IMR-90 (cell line): ENCODE measurements around the gene INO80D. TPM values are rescaled to one million over a fixed set of nuclear protein-coding genes. Genes with fewer than 3 reads are reported as not detected.

Experiments
- ATAC-seq: fragments of 200-7000 bp; cut with Tn5 transposase; 2 replicates; pipeline ENCODE4 v1.9.1; 2020; ENCODE audit warnings: low read depth, mild to moderate bottlenecking, moderate library complexity
- BruUV-seq: library from RNA; stranded (reverse); fragments of 400-500 nt; replicated peaks from 2 replicates; lab custom pipeline; 2021; lab: Mats Ljungman, UMichigan
- CTCF ChIA-PET: fragments of 300-600 bp; formaldehyde crosslinking; extraction: SDS; loops from one replicate; lab custom pipeline; 2021; ENCODE audit warnings: antibody characterized with exemption; lab: Yijun Ruan, JAX
- POLR2A ChIA-PET: fragments of 300-600 bp; sonication (Branson Sonifier 250); formaldehyde crosslinking; loops from one replicate; lab custom pipeline; 2022; ENCODE audit warnings: antibody characterized with exemption; ENCODE audit not compliant: unreplicated experiment; lab: Charles Lee
- DNase-seq: peaks from one replicate; pipeline ENCODE4 v3.0.0; 2013
- H2AFZ ChIP-seq: replicated peaks from 2 replicates; pipeline ENCODE3; 2013; ENCODE audit warnings: low read length, mild to moderate bottlenecking; ENCODE audit not compliant: poor library complexity
- H2AK5ac ChIP-seq: 2 replicates; pipeline ENCODE4 v1.6.1; 2013; ENCODE audit warnings: low read depth, low read length, inconsistent platforms
- H2AK9ac ChIP-seq: replicated peaks from 2 replicates; pipeline ENCODE3; 2013; ENCODE audit warnings: mild to moderate bottlenecking, low read depth, low read length, moderate library complexity; ENCODE audit not compliant: poor library complexity
- H2BK120ac ChIP-seq: 2 replicates; pipeline ENCODE4 v1.6.1; 2013; ENCODE audit warnings: low read depth, low read length, inconsistent platforms
- H2BK15ac ChIP-seq: 3 replicates; pipeline ENCODE4 v1.6.1; 2013; ENCODE audit warnings: low read depth, low read length, inconsistent platforms
- H2BK20ac ChIP-seq: 2 replicates; pipeline ENCODE4 v1.6.1; 2013; ENCODE audit warnings: low read depth, mild to moderate bottlenecking, inconsistent platforms, low read length, moderate library complexity
- H2BK5ac ChIP-seq: 2 replicates; pipeline ENCODE4 v1.6.1; 2013; ENCODE audit warnings: mild to moderate bottlenecking, low read depth, low read length, inconsistent platforms; ENCODE audit not compliant: poor library complexity, severe bottlenecking
- H3K14ac ChIP-seq: replicated peaks from 2 replicates; pipeline ENCODE4 v1.6.1; 2013; ENCODE audit warnings: low read depth, low read length, inconsistent platforms
- H3K18ac ChIP-seq: 2 replicates; pipeline ENCODE4 v1.6.1; 2013; ENCODE audit warnings: low read depth, low read length, control low read depth
- H3K23ac ChIP-seq: 2 replicates; pipeline ENCODE4 v1.6.1; 2013; ENCODE audit warnings: low read depth, low read length, inconsistent platforms
- H3K27ac ChIP-seq: 2 replicates; pipeline ENCODE4 v1.5.1; 2013; ENCODE audit warnings: mild to moderate bottlenecking, control low read depth, low read length; ENCODE audit not compliant: insufficient read depth
- H3K27me3 ChIP-seq: 2 replicates; pipeline ENCODE4 v1.6.1; 2013; ENCODE audit warnings: low read length; ENCODE audit not compliant: control insufficient read depth, insufficient read depth
- H3K36me3 ChIP-seq: 2 replicates; pipeline ENCODE4 v1.6.1; 2013; ENCODE audit warnings: low read length, mixed read lengths; ENCODE audit not compliant: control insufficient read depth, insufficient read depth
- H3K4ac ChIP-seq: 2 replicates; pipeline ENCODE4 v1.6.1; 2013; ENCODE audit warnings: low read depth, low read length, inconsistent platforms
- H3K4me1 ChIP-seq: 2 replicates; pipeline ENCODE4 v1.6.1; 2013; ENCODE audit warnings: low read length, mixed read lengths; ENCODE audit not compliant: control insufficient read depth, insufficient read depth
- H3K4me2 ChIP-seq: 2 replicates; pipeline ENCODE4 v1.6.1; 2013; ENCODE audit warnings: low read depth, mild to moderate bottlenecking, control low read depth, low read length, moderate library complexity
- H3K4me3 ChIP-seq: 2 replicates; pipeline ENCODE4 v1.5.1; 2013; ENCODE audit warnings: low read depth, mild to moderate bottlenecking, control low read depth, low read length, moderate library complexity; ENCODE audit not compliant: insufficient read depth
- H3K56ac ChIP-seq: 2 replicates; pipeline ENCODE4 v1.6.1; 2013; ENCODE audit warnings: low read length, inconsistent platforms; ENCODE audit not compliant: insufficient read depth; ENCODE audit errors: extremely low read depth
- H3K79me1 ChIP-seq, 2 experiments: 2 replicates each; pipeline ENCODE4 v1.6.1; 2013; ENCODE audit warnings: low read length in 2 of 2, inconsistent platforms in 1 of 2, low read depth in 1 of 2
- H3K9ac ChIP-seq: 2 replicates; pipeline ENCODE4 v1.6.1; 2013; ENCODE audit warnings: low read depth, low read length, control low read depth
- H3K9me1 ChIP-seq: 2 replicates; pipeline ENCODE4 v1.6.1; 2013; ENCODE audit warnings: low read length, inconsistent platforms; ENCODE audit not compliant: insufficient read depth
- H3K9me3 ChIP-seq: 2 replicates; pipeline ENCODE4 v1.6.1; 2013; ENCODE audit warnings: low read length; ENCODE audit not compliant: control insufficient read depth, insufficient read depth
- H4K20me1 ChIP-seq: 2 replicates; pipeline ENCODE4 v1.6.1; 2013; ENCODE audit warnings: low read length, inconsistent platforms; ENCODE audit not compliant: insufficient read depth
- H4K5ac ChIP-seq: 2 replicates; pipeline ENCODE4 v1.6.1; 2013; ENCODE audit warnings: mild to moderate bottlenecking, low read depth, low read length, control low read depth
- H4K8ac ChIP-seq, 2 experiments: 2 replicates each; pipeline ENCODE4 v1.6.1; 2013; ENCODE audit warnings: low read depth in 2 of 2, low read length in 2 of 2, control low read depth in 1 of 2, inconsistent platforms in 1 of 2
- H4K91ac ChIP-seq: 2 replicates; pipeline ENCODE4 v1.6.1; 2013; ENCODE audit warnings: low read depth, low read length, inconsistent platforms; ENCODE audit not compliant: insufficient read depth
- CHD1 ChIP-seq: IDR thresholded peaks from 2 replicates; pipeline ENCODE4 v1.6.1; 2012; ENCODE audit warnings: low read depth, low read length, improper control_type of control experiment
- RAD21 ChIP-seq: IDR thresholded peaks from 2 replicates; pipeline ENCODE4 v1.6.1; 2012; ENCODE audit warnings: low read length, improper control_type of control experiment
- WGBS, 2 experiments: methylation state at CpG; one replicate each; pipeline versions ENCODE4 v1.1.5 to v1.1.7; 2013; ENCODE audit warnings: missing lambda C conversion rate in 2 of 2; ENCODE audit not compliant: insufficient read length in 1 of 2; ENCODE audit errors: extremely low coverage in 2 of 2; 5-methylcytosine and 5-hydroxymethylcytosine counted together
- dilution Hi-C: fragments of 300-500 bp; cut with HindIII; formaldehyde crosslinking; loops from one replicate; pipeline ENCODE4 v1.14.3; 2018; ENCODE audit warnings: low sequenced_read_pairs; ENCODE audit not compliant: unreplicated experiment
- in situ Hi-C: fragments of 300-500 bp; cut with MboI; formaldehyde crosslinking; loops from 3 replicates; pipeline ENCODE4 v1.14.3; 2019; ENCODE audit warnings: low sequenced_read_pairs, inconsistent platforms, mixed read lengths
- intact Hi-C: fragments of 100-400 bp; cut with micrococcal nuclease; formaldehyde crosslinking; loops from 2 replicates; pipeline ENCODE4 v1.10.0; 2022
- polyA plus RNA-seq, 3 experiments: library from polyadenylated mRNA; depleted of rRNA; stranded (reverse); fragments of >200 nt; gene quantifications; 2 replicates each; pipeline ENCODE4 v1.2.3, GENCODE V29; 2012; ENCODE audit warnings: low replicate concordance in 1 of 3
- total RNA-seq: library from RNA; depleted of rRNA; stranded (reverse); fragments of >200 nt; gene quantifications from 2 replicates; pipeline ENCODE4 v1.2.3, GENCODE V29; 2012

The INO80D gene
- total and polyA plus RNA-seq, 2 of the 4 experiments (the other 2 are of a cell fraction), result 0.79 to 4.5 TPM

DNA sequence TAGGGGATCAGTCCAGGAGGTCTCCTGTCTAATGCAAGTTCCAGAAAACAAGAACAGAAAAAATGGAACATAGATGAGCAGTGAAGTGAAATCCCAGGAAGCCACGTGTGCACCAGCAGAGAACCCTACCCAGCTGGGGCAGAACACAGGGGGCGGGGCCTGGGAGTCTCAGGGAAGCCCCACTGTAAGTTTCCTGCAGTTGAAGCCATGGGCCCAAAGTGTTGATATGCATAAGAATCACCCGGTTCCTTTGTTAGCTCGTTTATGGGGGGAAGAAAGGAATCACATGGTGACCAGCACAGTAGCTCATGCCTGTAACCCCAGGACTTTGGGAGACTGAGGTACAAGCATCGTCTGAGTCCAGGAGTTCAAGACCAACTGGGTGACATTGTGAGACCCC lies 131.3 kb downstream of the INO80D start:
- H2BK15ac ChIP-seq, result no peak overlapping the region
- no peaks in the 10 kb centered on the region for H3K4me1 ChIP-seq
- no peak overlapping the region for H3K4ac ChIP-seq
- peaks cover 12% of the 10 kb centered on the region for H3K27me3 ChIP-seq
- dilution Hi-C loops, result no loop called here
- no peaks in the 10 kb centered on the region for H4K20me1 ChIP-seq
- H3K4me3 ChIP-seq, result no peak overlapping the region
- H2AFZ ChIP-seq, result no peak overlapping the region
- no peak overlapping the region for H4K8ac ChIP-seq
- intact Hi-C loops, result no loop called here
- ChIA-PET POLR2A (no interaction called here), CTCF (no interaction called here)
- no peak overlapping the region for H3K27ac ChIP-seq
- H3K36me3 ChIP-seq, result no peaks in the 10 kb centered on the region
- no peaks in the 10 kb centered on the region; the same call in 1 of the 2 replicates for H3K9me1 ChIP-seq
- no peak overlapping the region for H2AK5ac ChIP-seq
- no peak overlapping the region for H2AK9ac ChIP-seq
- no peak overlapping the region for H4K5ac ChIP-seq
- no peak overlapping the region for H3K18ac ChIP-seq
- TF ChIP-seq RAD21, result no peak
- no peak for TF ChIP-seq CHD1
- no peaks in the 10 kb centered on the region for H3K79me1 ChIP-seq
- 51% methylated on average over 3 of the region's 5 CpGs; no CpG with 5 or more reads in 1 of the 2 experiments for WGBS, 2 experiments
- H4K91ac ChIP-seq, result no peak overlapping the region
- peaks cover 2% of the 10 kb centered on the region for H3K9me3 ChIP-seq
- H3K23ac ChIP-seq, result no peak overlapping the region
- BruUV-seq, result no TSS peak
- no peak overlapping the region for H3K4me2 ChIP-seq
- no peak overlapping the region for H3K9ac ChIP-seq
- no peak overlapping the region for H2BK20ac ChIP-seq
- DNase-seq (no peak), ATAC-seq (no peak)
- H2BK5ac ChIP-seq, result no peak overlapping the region
- no peak overlapping the region for H3K14ac ChIP-seq
- no peak overlapping the region for H3K56ac ChIP-seq
- in situ Hi-C loops, result no loop called here
- H2BK120ac ChIP-seq, result no peak overlapping the region
